ENCODE data around the gene ATP8A2. TPM values are rescaled to one million over a fixed set of nuclear protein-coding genes. Genes with fewer than 3 reads are reported as not detected.

The ATP8A2 gene
- total RNA-seq, 2 donors from 2014 or later, result 0.10 to 0.64 TPM

DNA sequence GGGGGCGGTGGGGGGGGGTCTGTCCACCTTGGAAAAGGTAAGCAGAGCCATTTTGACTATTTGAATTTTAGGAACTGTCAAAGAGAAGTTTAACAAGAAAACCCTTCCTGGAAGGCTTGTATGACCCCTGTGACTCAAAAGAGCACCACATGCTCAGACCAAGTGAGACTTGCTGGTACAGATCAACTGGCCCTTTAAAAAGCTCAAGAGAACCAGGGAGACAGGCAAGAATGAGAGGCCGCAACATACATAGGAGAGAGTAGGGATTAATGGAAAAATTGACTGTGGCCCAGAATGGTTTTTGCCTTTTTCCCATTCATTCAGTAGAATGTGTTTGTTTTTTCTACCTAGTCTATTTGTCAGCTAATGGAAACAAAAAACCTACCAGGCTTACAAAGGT lies 26.2 kb upstream of the ATP8A2 start:
- H3K36me3 ChIP-seq, result no peaks in the 10 kb centered on the region
- no peak overlapping the region for H3K27ac ChIP-seq
- H3K4me1 ChIP-seq, result no peaks in the 10 kb centered on the region
- H3K9ac ChIP-seq (ENCODE audit: low read depth in 2 of 2, low read length in 2 of 2), result no peak overlapping the region
- H3K27me3 ChIP-seq, result no peaks in the 10 kb centered on the region
- DNase-seq, result no peak
- TF ChIP-seq CTCF (IDR thresholded peaks at IDR 0.05), result no peak
- H3K9me3 ChIP-seq, result no peaks in the 10 kb centered on the region
- no peak overlapping the region for H3K4me3 ChIP-seq
- intact Hi-C loops (cut with DNase I), result no loop called here

DNA sequence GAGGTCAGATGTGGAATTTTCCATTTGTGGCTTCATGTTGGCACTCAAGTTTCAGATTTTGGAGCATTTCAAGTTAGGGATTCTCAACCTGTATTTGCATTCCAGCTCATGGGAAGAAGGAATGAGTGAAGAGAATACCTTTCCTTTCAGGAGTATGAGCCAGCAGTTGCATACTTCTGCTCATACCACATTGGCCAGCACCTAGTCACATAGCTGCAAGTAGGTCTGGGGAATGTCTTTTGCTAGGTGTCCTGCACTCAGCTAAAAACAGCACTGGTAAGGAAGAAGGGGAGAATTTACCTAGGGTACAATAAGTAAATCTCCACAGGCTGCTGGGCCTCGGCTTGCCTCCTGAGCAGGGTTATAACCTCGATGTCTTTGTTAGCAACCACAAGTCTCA lies 24.6 kb upstream of the ATP8A2 start:
- H3K27ac ChIP-seq, result no peak overlapping the region
- no peak for TF ChIP-seq CTCF (IDR thresholded peaks at IDR 0.05)
- H3K9ac ChIP-seq (ENCODE audit: low read depth in 2 of 2, low read length in 2 of 2), result no peak overlapping the region
- intact Hi-C loops (cut with DNase I), result no loop called here
- H3K9me3 ChIP-seq, result no peaks in the 10 kb centered on the region
- H3K4me3 ChIP-seq, result no peak overlapping the region
- DNase-seq, result no peak
- H3K4me1 ChIP-seq, result no peaks in the 10 kb centered on the region
- H3K36me3 ChIP-seq, result no peaks in the 10 kb centered on the region
- H3K27me3 ChIP-seq, result no peaks in the 10 kb centered on the region

DNA sequence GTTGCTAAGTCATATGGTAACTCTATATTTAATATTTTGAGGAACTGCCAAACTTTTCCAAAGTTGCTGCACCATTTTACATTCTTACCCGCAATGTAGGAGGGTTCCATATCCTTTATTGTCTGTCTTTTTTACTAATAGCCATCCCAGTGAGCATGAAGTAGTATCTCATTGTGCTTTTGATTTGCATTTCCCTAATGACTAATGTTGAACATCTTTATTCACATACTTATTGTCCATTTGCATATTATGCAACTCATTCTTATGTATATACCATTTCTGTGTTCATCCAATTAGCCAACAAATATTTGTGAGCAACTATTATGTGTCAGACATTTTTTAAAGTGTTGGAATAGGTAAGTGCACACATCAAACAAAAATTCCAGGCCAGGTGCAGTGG lies 20.4 kb upstream of the ATP8A2 start:
- H3K9me3 ChIP-seq, result no peaks in the 10 kb centered on the region
- no peaks in the 10 kb centered on the region for H3K4me1 ChIP-seq
- no peak for DNase-seq
- H3K36me3 ChIP-seq, result no peaks in the 10 kb centered on the region
- no peak overlapping the region for H3K27ac ChIP-seq
- H3K9ac ChIP-seq (ENCODE audit: low read depth in 2 of 2, low read length in 2 of 2), result no peak overlapping the region
- no peaks in the 10 kb centered on the region for H3K27me3 ChIP-seq
- intact Hi-C loops (cut with DNase I), result no loop called here
- TF ChIP-seq CTCF (IDR thresholded peaks at IDR 0.05), result no peak
- H3K4me3 ChIP-seq, result no peak overlapping the region

DNA sequence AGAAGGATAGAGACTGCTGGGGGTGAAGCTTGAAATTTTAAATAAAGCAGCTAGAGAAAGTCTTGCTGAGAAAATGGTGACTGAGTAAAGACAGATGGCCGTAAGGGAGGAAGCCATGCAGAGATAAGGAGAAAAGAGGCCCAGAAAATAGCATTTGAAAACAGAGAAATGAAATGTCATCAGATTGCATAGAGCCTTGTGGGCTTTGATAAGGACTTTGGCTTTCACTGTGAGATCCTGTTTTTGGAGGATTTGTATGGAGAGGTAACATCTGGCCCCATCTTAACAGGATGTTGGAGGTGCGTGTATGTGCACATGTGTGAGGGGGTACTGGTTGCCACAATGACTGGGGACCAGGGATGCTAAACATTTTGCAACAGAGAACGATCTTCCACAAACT lies 19.5 kb upstream of the ATP8A2 start:
- no peak for DNase-seq
- Histone ChIP-seq H3K9ac (ENCODE audit: low read depth in 2 of 2, low read length in 2 of 2) (no peak overlapping the region), H3K4me3 (no peak overlapping the region), H3K27me3 (no peaks in the 10 kb centered on the region), H3K9me3 (no peaks in the 10 kb centered on the region), H3K27ac (no peak overlapping the region), H3K36me3 (no peaks in the 10 kb centered on the region), H3K4me1 (no peaks in the 10 kb centered on the region)
- no peak for TF ChIP-seq CTCF (IDR thresholded peaks at IDR 0.05)
- intact Hi-C loops (cut with DNase I), result no loop called here

GRCh38 chr13:25352806-25353205 lies 19.0 kb upstream of the ATP8A2 start:
- intact Hi-C loops (cut with DNase I), result no loop called here
- no peak overlapping the region for H3K27ac ChIP-seq
- H3K4me3 ChIP-seq, result no peak overlapping the region
- H3K9me3 ChIP-seq, result no peaks in the 10 kb centered on the region
- no peaks in the 10 kb centered on the region for H3K36me3 ChIP-seq
- no peak for DNase-seq
- H3K4me1 ChIP-seq, result no peaks in the 10 kb centered on the region
- no peak overlapping the region for H3K9ac ChIP-seq (ENCODE audit: low read depth in 2 of 2, low read length in 2 of 2)
- TF ChIP-seq CTCF (IDR thresholded peaks at IDR 0.05), result no peak
- no peaks in the 10 kb centered on the region for H3K27me3 ChIP-seq

- no peak overlapping the region for H3K9ac ChIP-seq (ENCODE audit: low read depth in 2 of 2, low read length in 2 of 2)
- no peak overlapping the region for H3K27ac ChIP-seq
- H3K27me3 ChIP-seq, result no peaks in the 10 kb centered on the region
- no peak for DNase-seq
- TF ChIP-seq CTCF (IDR thresholded peaks at IDR 0.05), result no peak
- H3K4me1 ChIP-seq, result no peaks in the 10 kb centered on the region
- no peak overlapping the region for H3K4me3 ChIP-seq
- H3K36me3 ChIP-seq, result no peaks in the 10 kb centered on the region
- intact Hi-C loops (cut with DNase I), result no loop called here
- no peaks in the 10 kb centered on the region for H3K9me3 ChIP-seq
Observed at GRCh38 chr13:25353344-25353743, 18.4 kb upstream of the ATP8A2 start.
